ENCODE data around the gene CABYR.

DNA sequence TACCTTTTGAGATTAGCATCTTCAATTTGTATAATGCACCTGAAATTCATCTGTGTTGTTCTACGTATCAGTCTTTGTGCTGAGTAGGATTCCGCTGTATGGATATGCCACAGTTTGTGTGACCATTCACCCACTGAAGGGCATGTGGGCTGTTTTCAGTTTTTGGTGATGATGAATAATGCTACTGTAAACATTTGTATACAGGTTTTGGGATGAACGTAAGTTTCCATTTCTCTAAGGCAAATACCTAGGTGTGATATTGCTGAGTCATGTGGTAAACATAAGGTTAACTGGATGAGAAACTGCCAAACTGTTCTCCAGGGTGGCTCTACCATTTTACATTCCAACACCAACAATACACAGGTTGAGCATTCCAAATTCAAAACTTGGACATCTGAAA, 35.1 kb downstream of the CABYR start:
- TF ChIP-seq GATA3 (IDR thresholded peaks at IDR 0.05; ENCODE audit: low read depth, low read length) (no peak), GATA2 (IDR thresholded peaks at IDR 0.05; ENCODE audit: low read depth, low read length) (no peak)

Data from SH-SY5Y (cell line).